ENCODE results near the gene OR52E1.

Gene OR52E1

DNA sequence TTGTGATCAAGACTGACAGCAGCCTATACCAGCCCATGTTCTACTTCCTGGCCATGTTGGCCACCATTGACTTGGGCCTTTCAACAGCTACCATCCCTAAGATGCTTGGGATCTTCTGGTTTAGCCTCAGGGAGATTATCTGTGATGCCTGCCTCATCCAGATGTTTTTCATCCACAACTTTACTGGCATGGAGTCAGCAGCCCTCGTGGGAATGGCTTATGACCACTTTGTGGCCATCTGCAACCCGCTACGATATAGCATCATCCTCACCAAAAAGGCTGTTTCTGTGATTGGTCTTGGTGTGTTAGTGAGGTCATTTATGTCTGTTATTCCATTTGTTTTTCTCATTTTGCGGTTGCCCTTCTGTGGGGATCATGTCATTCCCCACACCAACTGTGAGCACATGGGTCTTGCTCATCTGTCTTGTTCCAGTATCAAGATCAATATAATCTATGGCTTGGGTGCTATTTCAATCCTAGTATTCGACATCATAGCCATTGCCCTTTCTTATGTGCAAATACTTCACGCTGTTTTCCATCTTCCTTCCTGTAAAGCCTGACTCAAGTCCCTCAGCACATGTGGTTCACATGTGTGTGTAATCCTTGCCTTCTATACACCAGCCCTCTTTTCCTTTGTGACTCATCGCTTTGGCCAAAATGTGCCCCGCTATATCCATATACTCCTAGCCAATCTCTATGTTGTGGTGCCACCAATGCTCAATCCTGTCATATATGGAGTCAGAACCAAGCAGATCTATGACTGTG, 23.6 kb downstream of the OR52E1 start:
- Mint-ChIP-seq H3K27me3 (ENCODE audit: low read depth, poor library complexity) (peaks cover 9% of the 10 kb centered on the region), H3K27ac (no peak overlapping the region), H3K4me1 (no peaks in the 10 kb centered on the region), H3K36me3 (ENCODE audit: low read depth) (no peaks in the 10 kb centered on the region), H3K4me3 (no peak overlapping the region), H3K9me3 (no peaks in the 10 kb centered on the region)
- no peak for DNase-seq
- TF ChIP-seq, protein P1, sequence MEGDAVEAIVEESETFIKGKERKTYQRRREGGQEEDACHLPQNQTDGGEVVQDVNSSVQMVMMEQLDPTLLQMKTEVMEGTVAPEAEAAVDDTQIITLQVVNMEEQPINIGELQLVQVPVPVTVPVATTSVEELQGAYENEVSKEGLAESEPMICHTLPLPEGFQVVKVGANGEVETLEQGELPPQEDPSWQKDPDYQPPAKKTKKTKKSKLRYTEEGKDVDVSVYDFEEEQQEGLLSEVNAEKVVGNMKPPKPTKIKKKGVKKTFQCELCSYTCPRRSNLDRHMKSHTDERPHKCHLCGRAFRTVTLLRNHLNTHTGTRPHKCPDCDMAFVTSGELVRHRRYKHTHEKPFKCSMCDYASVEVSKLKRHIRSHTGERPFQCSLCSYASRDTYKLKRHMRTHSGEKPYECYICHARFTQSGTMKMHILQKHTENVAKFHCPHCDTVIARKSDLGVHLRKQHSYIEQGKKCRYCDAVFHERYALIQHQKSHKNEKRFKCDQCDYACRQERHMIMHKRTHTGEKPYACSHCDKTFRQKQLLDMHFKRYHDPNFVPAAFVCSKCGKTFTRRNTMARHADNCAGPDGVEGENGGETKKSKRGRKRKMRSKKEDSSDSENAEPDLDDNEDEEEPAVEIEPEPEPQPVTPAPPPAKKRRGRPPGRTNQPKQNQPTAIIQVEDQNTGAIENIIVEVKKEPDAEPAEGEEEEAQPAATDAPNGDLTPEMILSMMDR (IDR thresholded peaks at IDR 0.05), result no peak

DNA sequence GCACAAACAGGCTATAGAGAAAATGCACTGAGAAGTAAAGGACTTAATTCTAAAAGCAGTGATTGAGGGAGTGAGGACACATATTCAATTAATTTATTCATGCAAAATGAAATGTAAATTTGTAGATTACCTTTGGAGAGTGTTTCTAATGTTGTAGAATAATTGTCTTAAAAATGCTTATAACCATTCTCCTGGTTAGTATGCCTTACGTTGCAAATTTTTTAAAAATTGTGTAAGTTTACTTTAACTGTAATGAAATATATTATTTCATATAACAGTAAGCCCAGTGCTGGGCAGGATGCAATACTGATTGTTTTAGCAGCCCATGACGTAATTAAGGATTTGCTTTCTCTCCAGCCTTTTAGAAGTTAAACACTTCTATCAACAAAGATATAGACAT, 26.6 kb downstream of the OR52E1 start:
- Mint-ChIP-seq H3K36me3 (ENCODE audit: low read depth) (no peaks in the 10 kb centered on the region), H3K4me3 (no peak overlapping the region), H3K4me1 (no peaks in the 10 kb centered on the region), H3K27me3 (ENCODE audit: low read depth, poor library complexity) (peaks cover 6% of the 10 kb centered on the region), H3K9me3 (no peaks in the 10 kb centered on the region), H3K27ac (no peak overlapping the region)
- TF ChIP-seq, protein P1 (IDR thresholded peaks at IDR 0.05), result no peak
- DNase-seq, result no peak

DNA sequence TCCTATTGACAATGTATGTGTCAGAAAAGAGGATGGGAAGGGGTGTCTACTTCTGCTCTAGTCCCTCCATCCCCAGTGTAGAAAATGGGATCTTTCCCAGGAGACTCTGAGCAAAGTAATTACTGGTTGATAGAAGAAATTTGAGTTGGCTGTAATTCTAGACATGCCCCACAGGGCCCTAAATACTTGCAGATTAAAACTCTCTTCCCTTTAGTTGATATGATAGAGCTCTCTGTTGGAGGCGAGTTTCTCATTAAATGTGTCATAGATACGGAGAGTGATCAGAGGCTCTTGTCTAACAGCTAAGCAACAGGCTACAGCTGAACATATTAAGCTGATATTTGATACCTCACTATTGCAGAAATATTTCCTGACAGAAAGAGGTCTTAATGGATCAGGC, 32.9 kb downstream of the OR52E1 start:
- H3K27ac Mint-ChIP-seq, result no peak overlapping the region
- DNase-seq, result no peak

DNA sequence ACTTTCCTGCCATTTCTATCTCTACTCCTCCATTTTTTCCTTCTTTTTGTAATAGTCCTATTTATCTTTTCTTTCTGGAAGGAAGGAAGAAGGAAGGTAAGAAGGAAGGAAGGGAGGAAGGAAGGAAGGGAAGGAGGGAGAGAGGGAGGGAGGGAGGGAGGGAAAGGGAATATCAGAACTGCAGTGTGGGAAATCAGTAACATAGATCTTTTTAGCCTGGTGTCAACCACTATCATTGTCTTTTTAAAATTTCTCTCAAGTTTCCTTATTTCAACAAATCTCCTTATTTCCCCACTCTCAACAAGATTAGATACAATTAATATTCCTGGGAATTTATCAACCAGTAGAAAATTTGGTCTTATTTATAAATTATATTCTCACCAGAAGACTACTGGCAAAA, 33.7 kb downstream of the OR52E1 start:
- Mint-ChIP-seq H3K4me3 (no peak overlapping the region), H3K27ac (no peak overlapping the region), H3K4me1 (peaks cover 7% of the 10 kb centered on the region), H3K9me3 (no peaks in the 10 kb centered on the region), H3K27me3 (ENCODE audit: low read depth, poor library complexity) (peaks cover 4% of the 10 kb centered on the region), H3K36me3 (ENCODE audit: low read depth) (no peaks in the 10 kb centered on the region)
- TF ChIP-seq, protein P1 (IDR thresholded peaks at IDR 0.05), result no peak
- DNase-seq, result no peak

More for the DNA sequence above, 32.9 kb downstream of the OR52E1 start:
- TF ChIP-seq, protein P1 (IDR thresholded peaks at IDR 0.05), result no peak
- Mint-ChIP-seq H3K9me3 (no peaks in the 10 kb centered on the region), H3K4me3 (no peak overlapping the region), H3K36me3 (ENCODE audit: low read depth) (no peaks in the 10 kb centered on the region), H3K27me3 (ENCODE audit: low read depth, poor library complexity) (peaks cover 4% of the 10 kb centered on the region), H3K4me1 (peaks cover 7% of the 10 kb centered on the region)

DNA sequence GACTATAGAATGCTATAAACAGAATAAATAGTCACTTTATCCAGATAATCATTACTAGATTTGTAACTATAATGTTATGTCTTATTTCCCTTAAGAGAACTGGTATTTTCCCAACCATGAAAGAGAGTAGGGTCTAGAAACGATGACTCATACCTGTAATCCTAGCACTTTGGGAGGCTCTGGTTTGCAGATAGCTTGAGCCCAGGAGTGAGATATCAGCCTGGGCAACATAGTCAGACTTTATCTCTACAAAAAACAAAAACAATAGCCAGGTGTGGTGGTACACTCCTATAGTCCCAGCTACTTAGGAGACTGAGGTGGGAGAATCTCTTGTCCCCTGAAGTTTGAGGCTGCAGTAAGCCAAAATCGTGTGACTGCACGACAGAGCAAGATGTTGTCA, 37.9 kb downstream of the OR52E1 start:
- no peak for DNase-seq
- H3K27me3 Mint-ChIP-seq (ENCODE audit: low read depth, poor library complexity), result peaks cover 4% of the 10 kb centered on the region
- H3K36me3 Mint-ChIP-seq (ENCODE audit: low read depth), result no peaks in the 10 kb centered on the region
- no peak overlapping the region for H3K27ac Mint-ChIP-seq
- no peak overlapping the region for H3K4me3 Mint-ChIP-seq
- H3K4me1 Mint-ChIP-seq, result peaks cover 4% of the 10 kb centered on the region
- no peaks in the 10 kb centered on the region for H3K9me3 Mint-ChIP-seq
- TF ChIP-seq, protein P1 (IDR thresholded peaks at IDR 0.05), result no peak

DNA sequence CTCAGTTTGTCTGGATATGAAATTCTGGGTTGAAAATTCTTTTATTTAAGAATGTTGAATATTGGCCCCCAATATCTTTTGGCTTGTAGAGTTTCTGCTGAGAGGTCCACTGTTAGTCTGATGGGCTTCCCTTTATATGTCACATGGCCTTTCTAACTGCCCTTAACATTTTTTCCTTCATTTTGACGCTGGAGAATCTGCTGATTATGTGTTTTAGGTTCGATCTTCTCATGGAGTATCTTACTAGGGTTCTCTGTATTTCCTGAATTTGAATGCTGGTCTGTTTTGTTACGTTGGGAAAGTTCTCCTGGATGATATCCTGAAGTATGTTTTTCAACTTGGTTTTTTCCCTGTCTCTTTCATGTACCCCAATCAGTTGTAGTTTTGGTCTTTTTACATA, 46.0 kb downstream of the OR52E1 start:
- TF ChIP-seq, protein P1 (IDR thresholded peaks at IDR 0.05), result no peak
- H3K4me3 Mint-ChIP-seq, result no peak overlapping the region
- DNase-seq, result no peak
- H3K27ac Mint-ChIP-seq, result no peak overlapping the region
- H3K9me3 Mint-ChIP-seq, result peaks cover 7% of the 10 kb centered on the region
- no peaks in the 10 kb centered on the region for H3K4me1 Mint-ChIP-seq
- H3K36me3 Mint-ChIP-seq (ENCODE audit: low read depth), result no peaks in the 10 kb centered on the region
- peaks cover 8% of the 10 kb centered on the region for H3K27me3 Mint-ChIP-seq (ENCODE audit: low read depth, poor library complexity)
